Stimulated activated CD8-positive, alpha-beta memory T cell treated with anti-CD3 and anti-CD28 coated beads, Interleukin-2, amount 100 ng/mL, for 48 hours (primary cell): ENCODE data around the gene SCAMP4.
"Not testable (repeated sequence)": the region's sequence is repeated elsewhere in the genome, so short reads cannot be mapped to it uniquely, and the experiment has no call there.

Experiments used
- DNase-seq, 2 donors: peaks; one replicate each; pipeline ENCODE4 v3.0.0-alpha.2; 2020; ENCODE audit warnings: low read depth in 2 of 2

SCAMP4 gene

GRCh38 chr19:1866693-1867348 lies 38.4 kb upstream of the SCAMP4 start:
- no peak for DNase-seq

GRCh38 chr19:1867349-1867724 lies 37.9 kb upstream of the SCAMP4 start:
- no peak for DNase-seq

GRCh38 chr19:1868971-1869370 lies 36.2 kb upstream of the SCAMP4 start:
- DNase-seq: no peak

- DNase-seq: no peak
Measured at GRCh38 chr19:1871140-1871597, 34.0 kb upstream of the SCAMP4 start.

- DNase-seq: no peak
Measured at GRCh38 chr19:1871630-1872029, 33.6 kb upstream of the SCAMP4 start.

- no peak for DNase-seq
Measured at GRCh38 chr19:1872807-1873523, 32.2 kb upstream of the SCAMP4 start.

GRCh38 chr19:1873524-1874473 lies 31.4 kb upstream of the SCAMP4 start:
- no peak for DNase-seq

- DNase-seq: no peak
Measured at GRCh38 chr19:1874554-1875185, 30.5 kb upstream of the SCAMP4 start.

GRCh38 chr19:1875265-1875645 lies 29.9 kb upstream of the SCAMP4 start:
- not testable (repeated sequence) for DNase-seq

- peak; percentile 83 to 87 for DNase-seq
Measured at GRCh38 chr19:1875646-1876495, 29.3 kb upstream of the SCAMP4 start.

GRCh38 chr19:1876496-1877279 lies 28.5 kb upstream of the SCAMP4 start:
- DNase-seq: not testable (repeated sequence)

GRCh38 chr19:1877280-1877660 lies 27.9 kb upstream of the SCAMP4 start:
- DNase-seq: not testable (repeated sequence)

GRCh38 chr19:1878583-1878982 lies 26.6 kb upstream of the SCAMP4 start:
- DNase-seq: not testable (repeated sequence)

- DNase-seq: not testable (repeated sequence)
Measured at GRCh38 chr19:1879982-1880381, 25.2 kb upstream of the SCAMP4 start.

- DNase-seq: no peak
Measured at GRCh38 chr19:1880611-1881392, 24.4 kb upstream of the SCAMP4 start.

GRCh38 chr19:1881393-1882088 lies 23.7 kb upstream of the SCAMP4 start:
- DNase-seq: not testable (repeated sequence)

GRCh38 chr19:1882089-1882785 lies 23.0 kb upstream of the SCAMP4 start:
- DNase-seq: peak; percentile 49 to 54
